HUES48 (cell line): ENCODE results near the gene KIAA1755.
A peak's percentile ranks its signal among the peaks of the same experiment; 100 is the strongest.

ENCODE experiments used
- H3K27ac ChIP-seq: one replicate; pipeline ENCODE4 v1.7.0; 2013; ENCODE audit warnings: low read depth, low read length, inconsistent platforms
- H3K27me3 ChIP-seq: 2 replicates; pipeline ENCODE4 v1.6.1; 2013; ENCODE audit warnings: mild to moderate bottlenecking, low read length; ENCODE audit not compliant: control insufficient read depth, insufficient read depth
- H3K36me3 ChIP-seq: 2 replicates; pipeline ENCODE4 v1.6.1; 2013; ENCODE audit warnings: low read length; ENCODE audit not compliant: control insufficient read depth, insufficient read depth
- H3K4me1 ChIP-seq: 2 replicates; pipeline ENCODE4 v1.6.1; 2013; ENCODE audit warnings: mild to moderate bottlenecking, low read length; ENCODE audit not compliant: control insufficient read depth, insufficient read depth
- H3K4me3 ChIP-seq: 2 replicates; pipeline ENCODE4 v1.5.1; 2013; ENCODE audit warnings: mild to moderate bottlenecking, low read depth, low read length
- H3K9ac ChIP-seq: 2 replicates; pipeline ENCODE4 v1.6.1; 2013; ENCODE audit warnings: mild to moderate bottlenecking, low read depth, low read length, moderate library complexity
- H3K9me3 ChIP-seq: 2 replicates; pipeline ENCODE4 v1.6.1; 2013; ENCODE audit warnings: low read length; ENCODE audit not compliant: control insufficient read depth, insufficient read depth

The KIAA1755 gene

DNA sequence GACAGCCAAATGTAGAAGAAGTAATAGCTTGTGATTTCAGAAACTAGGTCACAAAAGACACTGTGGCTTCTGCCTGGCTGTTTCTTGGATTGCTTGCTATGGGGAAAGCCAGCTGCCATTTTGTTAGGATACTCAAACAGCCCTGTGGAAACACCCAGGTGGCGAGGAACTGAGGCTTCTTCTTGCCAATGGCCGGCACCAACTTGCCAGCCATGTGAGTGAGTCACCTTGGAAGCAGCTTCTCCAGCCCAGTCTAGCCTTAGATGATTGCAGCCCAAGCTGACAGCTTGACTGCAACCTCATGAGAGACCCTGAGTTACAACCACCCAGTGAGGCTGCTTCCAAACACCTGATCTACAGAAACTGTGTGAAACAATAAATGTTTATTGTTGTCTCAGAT lies 11.9 kb upstream of the KIAA1755 start:
- Histone ChIP-seq H3K4me1 (0 out of 2 replicates have a peak, but pooled peaks cover 5% of the 10 kb centered on the region), H3K9me3 (no peaks in the 10 kb centered on the region), H3K9ac (no peak overlapping the region), H3K27ac (no peak overlapping the region), H3K4me3 (no peak overlapping the region), H3K36me3 (no peaks in the 10 kb centered on the region), H3K27me3 (no peaks in the 10 kb centered on the region)

DNA sequence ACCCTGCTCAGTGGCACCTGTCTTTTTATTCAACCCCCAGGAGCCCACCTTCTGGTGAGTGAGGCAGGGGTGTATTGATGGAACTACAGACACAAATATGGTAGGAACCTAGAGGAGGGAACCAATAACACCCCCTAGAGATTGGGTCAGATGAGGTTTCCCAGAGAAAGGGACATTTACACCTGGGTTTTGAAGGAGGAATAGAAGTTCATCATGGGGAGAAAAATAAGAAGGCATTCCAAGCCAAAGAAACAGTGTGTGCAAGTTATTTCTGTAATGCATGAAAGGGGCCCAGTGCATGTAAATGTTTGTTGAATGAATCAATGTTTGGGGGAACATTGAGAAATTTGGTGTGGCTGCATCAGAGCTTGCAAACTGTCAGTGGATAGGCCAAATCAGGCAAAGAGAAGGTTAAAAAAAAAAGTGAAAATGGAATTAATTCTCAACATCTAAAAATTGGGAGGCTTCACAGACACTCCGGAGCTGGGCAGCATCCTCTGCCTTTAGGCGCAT lies 11.1 kb upstream of the KIAA1755 start:
- Histone ChIP-seq H3K9me3 (no peaks in the 10 kb centered on the region), H3K36me3 (no peaks in the 10 kb centered on the region), H3K27me3 (no peaks in the 10 kb centered on the region), H3K4me3 (no peak overlapping the region), H3K9ac (no peak overlapping the region), H3K27ac (no peak overlapping the region), H3K4me1 (0 out of 2 replicates have a peak, but pooled peaks cover 5% of the 10 kb centered on the region)

DNA sequence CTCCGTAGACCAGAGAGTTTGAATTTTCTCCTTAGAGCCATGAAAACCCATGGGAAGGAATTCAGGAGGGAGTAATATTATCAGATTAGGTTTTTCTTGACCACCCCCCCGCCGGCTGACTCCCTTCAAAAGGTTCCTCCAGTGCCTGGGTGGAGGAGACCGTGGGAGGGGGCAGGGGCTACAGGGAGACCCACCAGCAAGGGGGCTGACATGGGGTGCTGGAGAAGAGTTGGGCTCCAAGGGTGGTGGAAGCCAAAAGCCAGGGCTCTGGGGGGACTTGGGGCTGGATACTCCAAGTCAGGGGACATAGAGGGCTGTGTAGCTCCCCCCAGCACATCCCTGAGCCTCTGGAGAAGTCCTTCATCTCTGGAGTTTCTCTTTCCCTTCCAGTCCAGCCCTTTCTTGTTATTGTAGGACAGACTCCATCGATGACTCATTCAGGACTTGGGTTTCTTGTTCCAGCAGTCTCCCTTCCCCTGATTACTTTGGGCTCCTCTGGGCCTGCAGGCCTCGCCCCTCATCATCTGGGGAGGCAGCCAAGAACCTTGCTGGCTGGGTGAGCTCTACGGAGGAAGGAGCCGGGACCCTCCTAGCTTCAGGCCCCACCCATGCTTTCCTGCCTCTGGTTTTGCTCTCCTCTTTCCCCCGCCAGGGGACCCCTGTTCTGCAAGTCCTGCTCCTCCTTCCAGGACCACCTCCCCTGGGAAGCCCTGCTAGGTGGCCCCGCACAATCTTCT lies 10.5 kb upstream of the KIAA1755 start:
- Histone ChIP-seq H3K36me3 (no peaks in the 10 kb centered on the region), H3K9me3 (no peaks in the 10 kb centered on the region), H3K9ac (no peak overlapping the region), H3K4me3 (no peak overlapping the region), H3K27me3 (no peaks in the 10 kb centered on the region), H3K27ac (no peak overlapping the region), H3K4me1 (0 out of 2 replicates have a peak, but pooled peaks cover 5% of the 10 kb centered on the region)

DNA sequence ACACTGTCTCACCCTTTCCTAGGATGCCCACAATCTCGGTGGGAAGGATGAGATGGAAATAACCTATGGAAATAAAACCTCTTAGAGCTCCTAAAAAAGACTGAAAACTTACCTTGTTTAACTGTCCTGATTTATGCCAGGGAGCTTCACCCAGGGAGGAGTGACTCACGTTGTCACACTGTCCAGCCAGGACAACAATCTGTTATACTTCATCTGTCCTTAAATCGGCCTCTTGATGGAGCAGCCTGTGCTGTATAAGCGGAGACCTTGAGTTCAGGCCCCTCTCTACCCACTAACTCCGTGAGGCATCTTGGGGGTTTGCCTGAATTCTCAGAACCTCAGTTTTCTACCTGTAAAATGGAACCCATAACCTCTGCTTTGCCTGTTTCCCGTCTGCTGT lies 9.2 kb upstream of the KIAA1755 start:
- Histone ChIP-seq H3K9me3 (no peaks in the 10 kb centered on the region), H3K36me3 (no peaks in the 10 kb centered on the region), H3K27me3 (no peaks in the 10 kb centered on the region), H3K27ac (no peak overlapping the region), H3K4me3 (no peak overlapping the region), H3K4me1 (no peaks in the 10 kb centered on the region), H3K9ac (no peak overlapping the region)

DNA sequence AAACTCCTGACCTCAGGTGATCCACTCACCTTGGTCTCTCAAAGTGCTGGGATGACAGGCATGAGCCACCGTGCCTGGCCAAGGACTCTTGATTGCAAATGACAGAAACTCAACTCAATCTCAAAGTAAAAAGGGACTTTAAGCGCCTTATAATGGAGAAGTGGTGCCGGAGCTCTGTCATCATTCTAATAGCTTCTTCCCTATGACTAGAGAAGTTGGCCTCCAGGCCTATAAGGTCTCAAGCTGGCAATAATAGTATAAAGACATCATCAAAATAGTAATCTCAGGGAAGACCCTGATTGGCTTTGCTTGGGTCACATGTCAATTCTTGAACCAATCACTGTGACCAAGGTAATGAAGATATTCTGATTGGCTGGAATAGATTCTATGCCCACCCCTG lies 8.5 kb upstream of the KIAA1755 start:
- Histone ChIP-seq H3K36me3 (no peaks in the 10 kb centered on the region), H3K4me1 (no peaks in the 10 kb centered on the region), H3K4me3 (no peak overlapping the region), H3K27ac (no peak overlapping the region), H3K9ac (no peak overlapping the region), H3K27me3 (no peaks in the 10 kb centered on the region), H3K9me3 (no peaks in the 10 kb centered on the region)

DNA sequence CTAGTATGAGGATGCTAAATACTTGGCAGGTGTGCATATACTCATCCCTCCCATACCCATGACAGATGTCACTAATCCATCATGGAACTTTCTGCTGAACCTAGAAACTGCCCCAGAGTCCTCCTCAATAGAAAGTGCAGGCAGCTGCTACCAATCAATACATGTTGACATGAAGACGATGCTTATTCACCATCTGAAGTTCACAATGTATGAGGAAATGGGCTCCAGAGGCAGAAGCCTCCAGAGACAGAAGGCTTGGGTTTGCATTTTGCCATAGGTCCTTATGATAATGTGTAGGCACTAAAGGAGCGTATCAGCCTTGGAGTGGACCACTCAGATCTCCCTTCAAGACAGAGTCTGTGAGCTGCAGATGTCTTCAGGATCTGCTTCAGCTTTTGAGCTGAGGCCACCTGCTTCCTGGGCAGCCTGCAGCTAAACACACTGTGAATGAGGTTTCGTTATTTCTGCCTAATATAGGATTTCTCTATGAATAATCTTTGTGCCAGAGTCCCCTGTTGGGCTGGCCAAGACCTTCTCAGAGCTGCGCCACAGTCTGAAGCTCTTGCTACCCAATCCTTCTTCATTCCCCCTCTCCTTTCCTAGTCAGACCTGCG lies 7.5 kb upstream of the KIAA1755 start:
- no peak overlapping the region for H3K4me3 ChIP-seq
- no peaks in the 10 kb centered on the region for H3K27me3 ChIP-seq
- H3K9ac ChIP-seq, result no peak overlapping the region
- no peaks in the 10 kb centered on the region for H3K4me1 ChIP-seq
- no peaks in the 10 kb centered on the region for H3K36me3 ChIP-seq
- no peaks in the 10 kb centered on the region for H3K9me3 ChIP-seq
- H3K27ac ChIP-seq, result no peak overlapping the region

DNA sequence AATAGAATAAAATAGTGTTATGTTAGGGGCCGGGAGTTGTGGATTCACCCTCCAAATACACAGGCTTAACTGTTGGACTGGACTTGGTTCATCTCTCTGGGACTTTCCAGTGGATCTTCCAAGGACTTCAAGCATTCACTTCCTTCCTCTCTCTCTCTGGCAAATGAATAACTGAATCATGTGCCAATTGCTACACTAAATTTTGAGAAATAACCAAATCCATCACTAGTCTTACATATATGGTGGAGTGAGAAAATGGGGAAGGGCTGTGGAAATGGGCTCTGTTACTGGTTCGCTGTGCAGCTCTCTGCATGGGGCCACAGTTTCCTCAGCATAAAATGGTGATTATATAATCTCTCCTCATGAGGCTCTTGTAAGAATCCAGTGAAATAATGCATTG lies 6.8 kb upstream of the KIAA1755 start:
- H3K4me3 ChIP-seq, result no peak overlapping the region
- H3K9ac ChIP-seq, result no peak overlapping the region
- H3K27ac ChIP-seq, result no peak overlapping the region
- H3K4me1 ChIP-seq, result no peaks in the 10 kb centered on the region
- H3K27me3 ChIP-seq, result no peaks in the 10 kb centered on the region; the same call in 1 of the 2 replicates
- no peaks in the 10 kb centered on the region for H3K36me3 ChIP-seq
- H3K9me3 ChIP-seq, result no peaks in the 10 kb centered on the region

DNA sequence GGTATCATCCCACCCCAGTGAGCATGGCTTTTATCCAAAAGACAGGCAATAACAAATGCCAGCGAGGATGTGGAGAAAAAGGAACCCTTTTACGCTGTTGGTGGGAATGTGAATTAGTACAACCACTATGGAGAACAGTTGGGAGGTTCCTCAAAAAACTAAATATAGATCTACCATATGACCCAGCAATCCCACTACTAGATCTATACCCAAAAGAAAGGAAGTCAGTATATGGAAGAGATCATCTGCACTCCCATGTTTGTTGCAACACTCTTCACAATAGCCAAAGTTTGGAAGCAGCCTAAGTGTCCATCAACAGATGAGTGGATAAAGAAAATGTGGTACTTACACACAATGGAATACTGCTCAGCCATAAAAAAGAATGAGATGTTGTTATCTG lies 5.9 kb upstream of the KIAA1755 start:
- no peak overlapping the region for H3K27ac ChIP-seq
- H3K27me3 ChIP-seq, result no peaks in the 10 kb centered on the region; the same call in 1 of the 2 replicates
- no peak overlapping the region for H3K9ac ChIP-seq
- H3K4me1 ChIP-seq, result no peaks in the 10 kb centered on the region
- H3K4me3 ChIP-seq, result no peak overlapping the region
- no peaks in the 10 kb centered on the region for H3K36me3 ChIP-seq
- H3K9me3 ChIP-seq, result no peaks in the 10 kb centered on the region

DNA sequence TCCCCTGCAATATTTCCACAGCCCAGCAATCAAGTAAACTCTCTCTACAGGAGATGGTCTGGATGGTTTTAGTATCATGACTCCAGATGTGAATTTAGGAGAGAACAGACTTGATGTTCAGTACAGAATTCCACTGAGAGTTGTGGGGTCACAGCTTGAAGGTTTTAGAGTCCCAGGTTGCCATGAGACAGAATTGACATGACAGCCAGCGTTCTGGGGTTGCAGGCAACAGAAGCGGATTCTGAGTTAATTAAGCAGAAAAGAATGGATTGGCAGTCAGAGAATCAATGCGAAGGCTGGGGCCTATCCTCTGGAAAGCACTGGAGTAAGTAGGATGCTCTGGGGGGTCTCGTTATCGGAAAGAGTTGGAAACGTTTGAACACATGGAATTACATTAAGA lies 2.4 kb upstream of the KIAA1755 start:
- Histone ChIP-seq H3K27me3 (peaks cover 18% of the 10 kb centered on the region), H3K36me3 (no peaks in the 10 kb centered on the region), H3K27ac (no peak overlapping the region)

DNA sequence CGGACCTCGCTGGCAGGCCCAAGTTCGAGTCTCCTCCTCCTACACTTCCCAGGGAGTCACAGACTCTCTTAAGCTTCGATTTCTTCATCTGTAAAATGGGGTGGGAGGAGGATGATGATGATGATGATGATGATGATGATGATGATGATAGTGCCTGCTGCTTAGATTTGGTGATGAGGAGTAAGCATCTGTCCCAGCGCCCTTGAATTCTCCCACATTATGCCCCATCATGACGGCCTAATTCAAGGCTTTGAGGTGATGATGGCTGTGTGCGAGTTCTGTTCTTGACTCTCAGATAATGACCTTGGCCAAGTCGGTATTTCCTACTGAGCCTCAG lies 487 bp upstream of the KIAA1755 start:
- H3K9ac ChIP-seq, result no peak overlapping the region
- H3K36me3 ChIP-seq, result no peaks in the 10 kb centered on the region
- H3K27ac ChIP-seq, result no peak overlapping the region
- H3K4me3 ChIP-seq, result 0 out of 2 replicates have a peak overlapping the region, but pooled peaks have one; percentile 10
- no peaks in the 10 kb centered on the region for H3K9me3 ChIP-seq
- H3K27me3 ChIP-seq, result peaks cover 18% of the 10 kb centered on the region
- H3K4me1 ChIP-seq, result peaks cover 5% of the 10 kb centered on the region; the same call in 1 of the 2 replicates

More for the DNA sequence above, 2.4 kb upstream of the KIAA1755 start:
- peaks cover 5% of the 10 kb centered on the region; the same call in 1 of the 2 replicates for H3K4me1 ChIP-seq
- no peak overlapping the region for H3K9ac ChIP-seq
- no peaks in the 10 kb centered on the region for H3K9me3 ChIP-seq
- H3K4me3 ChIP-seq, result no peak overlapping the region

DNA sequence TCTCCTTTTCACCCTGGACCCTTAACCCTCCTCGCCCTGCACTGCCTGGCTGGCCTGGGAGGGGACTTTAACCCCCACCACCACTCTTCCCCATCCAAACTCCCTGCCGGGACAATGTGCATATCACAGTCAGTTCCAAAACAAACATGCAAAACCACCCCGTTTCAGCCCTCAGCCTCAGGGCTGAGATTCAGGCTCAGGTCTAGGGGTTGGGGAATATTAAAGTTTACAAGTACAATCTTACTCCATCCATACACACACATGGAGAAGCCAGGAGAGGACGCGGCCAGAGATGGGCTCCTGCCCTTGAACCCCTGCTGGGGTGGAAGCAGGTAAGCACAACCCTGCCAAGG lies 534 bp downstream of the KIAA1755 start:
- peaks cover 5% of the 10 kb centered on the region; the same call in 1 of the 2 replicates for H3K4me1 ChIP-seq
- peaks cover 18% of the 10 kb centered on the region for H3K27me3 ChIP-seq
- no peaks in the 10 kb centered on the region for H3K36me3 ChIP-seq
- peak overlapping the region; percentile 54 for H3K4me3 ChIP-seq
- no peak overlapping the region for H3K9ac ChIP-seq
- H3K9me3 ChIP-seq, result no peaks in the 10 kb centered on the region
- H3K27ac ChIP-seq, result no peak overlapping the region
